Measurements from ENCODE around the gene ZBTB20. TPM values are rescaled to one million over a fixed set of nuclear protein-coding genes. Genes with fewer than 3 reads are reported as not detected.
"Not testable (repeated sequence)": the region's sequence is repeated elsewhere in the genome, so short reads cannot be mapped to it uniquely, and the experiment has no call there.

The ZBTB20 gene
- total RNA-seq, 2 donors from 2014 or later = 112 to 120 TPM

DNA sequence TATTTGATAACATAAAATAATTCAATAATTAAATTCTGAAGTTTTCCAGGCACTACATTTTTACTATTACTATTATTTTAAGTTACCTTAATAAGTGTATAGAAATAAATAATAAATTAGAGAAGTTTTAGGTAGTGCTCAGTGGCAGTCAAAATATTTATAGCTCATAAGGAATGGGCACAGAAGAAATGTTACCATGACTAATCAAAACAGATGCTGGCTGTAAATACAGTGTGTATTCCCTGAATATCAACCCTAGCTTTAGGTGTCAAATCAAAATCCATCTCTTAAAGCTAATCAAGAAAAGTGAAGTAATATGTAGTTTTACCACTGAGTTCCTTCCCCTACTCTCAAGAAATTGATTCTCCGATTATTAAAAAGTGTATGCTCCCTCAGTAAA lies 35.5 kb downstream of the ZBTB20 start:
- no peak for DNase-seq (ENCODE audit: low spot score)
- TF ChIP-seq, protein P1, sequence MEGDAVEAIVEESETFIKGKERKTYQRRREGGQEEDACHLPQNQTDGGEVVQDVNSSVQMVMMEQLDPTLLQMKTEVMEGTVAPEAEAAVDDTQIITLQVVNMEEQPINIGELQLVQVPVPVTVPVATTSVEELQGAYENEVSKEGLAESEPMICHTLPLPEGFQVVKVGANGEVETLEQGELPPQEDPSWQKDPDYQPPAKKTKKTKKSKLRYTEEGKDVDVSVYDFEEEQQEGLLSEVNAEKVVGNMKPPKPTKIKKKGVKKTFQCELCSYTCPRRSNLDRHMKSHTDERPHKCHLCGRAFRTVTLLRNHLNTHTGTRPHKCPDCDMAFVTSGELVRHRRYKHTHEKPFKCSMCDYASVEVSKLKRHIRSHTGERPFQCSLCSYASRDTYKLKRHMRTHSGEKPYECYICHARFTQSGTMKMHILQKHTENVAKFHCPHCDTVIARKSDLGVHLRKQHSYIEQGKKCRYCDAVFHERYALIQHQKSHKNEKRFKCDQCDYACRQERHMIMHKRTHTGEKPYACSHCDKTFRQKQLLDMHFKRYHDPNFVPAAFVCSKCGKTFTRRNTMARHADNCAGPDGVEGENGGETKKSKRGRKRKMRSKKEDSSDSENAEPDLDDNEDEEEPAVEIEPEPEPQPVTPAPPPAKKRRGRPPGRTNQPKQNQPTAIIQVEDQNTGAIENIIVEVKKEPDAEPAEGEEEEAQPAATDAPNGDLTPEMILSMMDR (IDR thresholded peaks at IDR 0.05) = no peak
- peaks cover 4% of the 10 kb centered on the region for H3K36me3 ChIP-seq
- no peak overlapping the region for H3K27ac ChIP-seq
- ATAC-seq (ENCODE audit: insufficient number of reproducible peaks, low FRiP score, low read depth) = no peak
- no peaks in the 10 kb centered on the region for H3K27me3 ChIP-seq (replicated peaks; ENCODE audit: insufficient read depth)
- peaks cover 3 to 4% of the 10 kb centered on the region in 2 donors for H3K4me1 ChIP-seq (ENCODE audit: control insufficient read depth in 1 of 2, low read depth in 2 of 2)
- H3K9me3 ChIP-seq = no peaks in the 10 kb centered on the region
- H3K4me3 ChIP-seq = no peak overlapping the region

DNA sequence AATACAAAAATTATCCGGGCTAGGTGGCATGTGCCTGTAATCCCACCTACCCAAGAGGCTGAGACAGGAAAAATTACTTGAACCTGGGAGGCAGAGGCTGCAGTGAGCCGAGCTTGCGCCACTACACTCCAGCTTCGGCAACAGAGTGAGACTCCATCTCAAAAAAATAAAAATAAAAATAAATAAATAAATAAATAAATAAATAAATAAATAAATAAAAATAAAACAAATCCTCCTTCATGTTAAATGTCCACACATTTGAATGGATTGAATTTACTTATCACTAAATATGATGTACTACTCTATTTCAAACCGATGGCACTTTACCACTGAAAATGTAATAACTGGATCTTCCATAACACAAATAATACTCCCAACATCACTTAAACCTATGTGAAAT lies 36.3 kb downstream of the ZBTB20 start:
- Histone ChIP-seq H3K27me3 (replicated peaks; ENCODE audit: insufficient read depth) (no peaks in the 10 kb centered on the region), H3K4me3 (no peak overlapping the region), H3K4me1 (ENCODE audit: control insufficient read depth in 1 of 2, low read depth in 2 of 2) (peaks cover 3 to 4% of the 10 kb centered on the region in 2 donors), H3K36me3 (peaks cover 4% of the 10 kb centered on the region), H3K9me3 (no peaks in the 10 kb centered on the region), H3K27ac (no peak overlapping the region)
- ATAC-seq (ENCODE audit: insufficient number of reproducible peaks, low FRiP score, low read depth) = no peak
- TF ChIP-seq, protein P1 (IDR thresholded peaks at IDR 0.05) = no peak
- no peak for DNase-seq (ENCODE audit: low spot score)

DNA sequence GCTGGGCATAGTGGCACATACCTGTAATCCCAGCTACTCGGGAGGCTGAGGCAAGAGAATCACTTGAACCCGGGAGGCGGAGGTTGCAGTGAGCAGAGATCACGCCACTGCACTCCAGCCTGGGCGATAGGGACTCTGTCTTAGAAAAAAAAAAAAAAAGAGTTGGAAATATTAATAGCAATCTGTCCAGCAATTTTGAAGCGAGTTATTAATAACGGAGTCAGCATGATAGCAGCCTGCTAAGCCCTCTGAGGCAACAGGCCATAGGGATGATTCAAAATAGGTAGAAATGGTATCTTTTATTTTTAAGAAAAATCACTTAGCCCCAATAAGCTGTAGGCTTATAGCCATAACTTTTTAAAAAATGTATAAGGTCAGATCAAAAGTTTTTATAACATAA lies 37.0 kb downstream of the ZBTB20 start:
- H3K27ac ChIP-seq; ATAC-seq (ENCODE audit: insufficient number of reproducible peaks, low FRiP score, low read depth); H3K4me1 ChIP-seq (ENCODE audit: control insufficient read depth in 1 of 2, low read depth in 2 of 2); H3K27me3 ChIP-seq (replicated peaks; ENCODE audit: insufficient read depth); H3K4me3 ChIP-seq; H3K9me3 ChIP-seq; DNase-seq (ENCODE audit: low spot score); H3K36me3 ChIP-seq: not testable (repeated sequence)

DNA sequence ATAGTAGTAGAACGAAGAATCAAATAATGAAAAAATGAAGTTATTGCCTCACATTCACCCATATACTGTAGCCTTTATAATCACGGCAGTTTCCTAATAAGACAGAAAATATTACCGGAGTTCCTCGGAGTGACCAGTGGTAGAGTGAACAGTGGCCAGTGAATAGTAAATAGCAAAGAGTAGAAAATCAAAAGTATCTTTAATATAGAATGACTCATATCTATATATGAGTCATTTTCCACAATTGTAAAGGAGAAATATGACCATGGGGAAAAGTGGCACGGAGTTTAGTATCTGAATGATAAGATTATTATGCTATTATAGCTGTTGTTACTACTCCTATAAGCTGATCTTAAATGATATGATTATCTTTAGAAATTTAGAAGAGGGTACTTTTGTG lies 38.5 kb downstream of the ZBTB20 start:
- DNase-seq (ENCODE audit: low spot score) (no peak), ATAC-seq (ENCODE audit: insufficient number of reproducible peaks, low FRiP score, low read depth) (no peak)
- H3K27ac ChIP-seq = no peak overlapping the region
- H3K4me3 ChIP-seq = no peak overlapping the region
- H3K9me3 ChIP-seq = no peaks in the 10 kb centered on the region
- peaks cover 2 to 3% of the 10 kb centered on the region in 2 donors for H3K4me1 ChIP-seq (ENCODE audit: control insufficient read depth in 1 of 2, low read depth in 2 of 2)
- no peaks in the 10 kb centered on the region for H3K27me3 ChIP-seq (replicated peaks; ENCODE audit: insufficient read depth)
- H3K36me3 ChIP-seq = peaks cover 4% of the 10 kb centered on the region
- TF ChIP-seq, protein P1 (IDR thresholded peaks at IDR 0.05) = no peak

DNA sequence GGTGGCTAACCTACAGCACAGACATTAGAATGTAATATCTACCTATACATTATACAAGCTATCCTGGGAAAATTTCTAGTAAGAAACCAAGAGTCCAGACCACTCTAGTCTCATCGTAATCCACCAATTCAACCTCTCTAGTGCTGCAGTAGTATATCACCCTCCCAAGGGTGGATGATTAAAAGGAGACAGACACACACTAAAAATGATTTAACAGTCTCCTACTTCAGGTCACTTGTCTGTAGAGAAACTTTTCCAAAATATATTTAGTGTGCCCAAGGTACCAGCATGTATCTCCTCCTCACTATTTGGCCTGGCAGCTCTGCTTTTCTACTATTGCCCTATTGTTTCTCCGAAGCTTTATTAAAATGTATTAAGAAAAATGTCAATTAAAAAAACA lies 45.0 kb downstream of the ZBTB20 start:
- Histone ChIP-seq H3K4me3 (no peak overlapping the region), H3K36me3 (no peaks in the 10 kb centered on the region), H3K9me3 (no peaks in the 10 kb centered on the region), H3K4me1 (ENCODE audit: control insufficient read depth in 1 of 2, low read depth in 2 of 2) (peaks cover 20 to 39% of the 10 kb centered on the region in 2 donors), H3K27me3 (replicated peaks; ENCODE audit: insufficient read depth) (no peaks in the 10 kb centered on the region), H3K27ac (no peak overlapping the region)
- TF ChIP-seq, protein P1 (IDR thresholded peaks at IDR 0.05) = no peak
- DNase-seq (ENCODE audit: low spot score) (no peak), ATAC-seq (ENCODE audit: insufficient number of reproducible peaks, low FRiP score, low read depth) (no peak)

DNA sequence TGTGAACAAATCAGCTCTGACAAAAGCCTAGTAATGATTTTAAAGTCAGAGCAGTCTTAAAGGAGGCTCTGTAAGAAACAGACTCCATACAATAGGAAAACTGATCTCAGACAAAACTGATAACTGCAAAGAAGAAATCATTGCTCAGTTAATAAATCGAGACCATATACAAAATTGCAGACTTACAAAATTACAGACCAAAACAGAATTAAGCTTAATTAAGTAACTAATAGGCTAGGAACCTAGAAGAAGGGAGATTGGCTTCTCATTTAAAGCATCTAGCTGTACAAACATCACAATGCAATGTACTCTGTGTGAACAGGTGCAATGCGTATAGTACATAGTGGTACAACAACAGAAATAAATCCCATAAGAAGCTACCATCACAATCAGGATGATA lies 46.3 kb downstream of the ZBTB20 start:
- peaks cover 23 to 48% of the 10 kb centered on the region in 2 donors for H3K4me1 ChIP-seq (ENCODE audit: control insufficient read depth in 1 of 2, low read depth in 2 of 2)
- no peaks in the 10 kb centered on the region for H3K36me3 ChIP-seq
- H3K27me3 ChIP-seq (replicated peaks; ENCODE audit: insufficient read depth) = no peaks in the 10 kb centered on the region
- DNase-seq (ENCODE audit: low spot score) (no peak), ATAC-seq (ENCODE audit: insufficient number of reproducible peaks, low FRiP score, low read depth) (no peak)
- TF ChIP-seq, protein P1 (IDR thresholded peaks at IDR 0.05) = no peak
- H3K9me3 ChIP-seq = no peaks in the 10 kb centered on the region
- H3K4me3 ChIP-seq = no peak overlapping the region
- H3K27ac ChIP-seq = no peak overlapping the region
